C1 segment of cervical spinal cord (tissue), 14 donors: ENCODE measurements around the gene USP8.
"Not testable (repeated sequence)": the region's sequence is repeated elsewhere in the genome, so short reads cannot be mapped to it uniquely, and the experiment has no call there.

Source experiments
- DNase-seq, 14 donors: peaks; one replicate each; lab custom pipeline; 2025; lab: John Stamatoyannopoulos, UW

USP8 gene

GRCh38 chr15:50440932-50441331 lies 16.7 kb downstream of the USP8 start:
- DNase-seq, result no peak

- DNase-seq, result no peak
These were observed 28.7 kb downstream of the USP8 start for GRCh38 chr15:50452927-50453326.

- no peak for DNase-seq
These were observed 34.3 kb downstream of the USP8 start for GRCh38 chr15:50458348-50459112.

- DNase-seq, result peak in 1 of 14 donors; percentile 39
These were observed 39.5 kb downstream of the USP8 start for GRCh38 chr15:50463423-50464358.

GRCh38 chr15:50471072-50471471 lies 46.9 kb downstream of the USP8 start:
- DNase-seq, result no peak

- no peak for DNase-seq
These were observed 51.9 kb downstream of the USP8 start for GRCh38 chr15:50476143-50476542.

- no peak for DNase-seq
These were observed 60.6 kb downstream of the USP8 start for GRCh38 chr15:50484781-50485180.

- no peak for DNase-seq
These were observed 61.2 kb downstream of the USP8 start for GRCh38 chr15:50485389-50485788.

GRCh38 chr15:50487287-50487686 lies 63.1 kb downstream of the USP8 start:
- DNase-seq, result no peak

- no peak for DNase-seq
These were observed 69.4 kb downstream of the USP8 start for GRCh38 chr15:50493625-50494024.

GRCh38 chr15:50494547-50494946 lies 70.3 kb downstream of the USP8 start:
- DNase-seq, result not testable (repeated sequence)

GRCh38 chr15:50496692-50497091 lies 72.5 kb downstream of the USP8 start:
- no peak for DNase-seq

GRCh38 chr15:50500352-50500751 lies 76.1 kb downstream of the USP8 start:
- DNase-seq, result no peak

GRCh38 chr15:50501815-50502214 lies 77.6 kb downstream of the USP8 start:
- no peak for DNase-seq

- DNase-seq, result no peak
These were observed 78.9 kb downstream of the USP8 start for GRCh38 chr15:50503144-50503543.

GRCh38 chr15:50505656-50506055 lies 81.5 kb downstream of the USP8 start:
- not testable (repeated sequence) for DNase-seq

GRCh38 chr15:50506121-50506520 lies 81.9 kb downstream of the USP8 start:
- DNase-seq, result no peak

- DNase-seq, result no peak
These were observed 88.8 kb downstream of the USP8 start for GRCh38 chr15:50513001-50513400.

- DNase-seq, result no peak
These were observed 95.7 kb downstream of the USP8 start for GRCh38 chr15:50519740-50520425.

GRCh38 chr15:50523851-50524251 lies 99.6 kb downstream of the USP8 start:
- DNase-seq, result peak in 1 of 14 donors; percentile 3

- DNase-seq, result no peak
These were observed 107.0 kb downstream of the USP8 start for GRCh38 chr15:50531163-50531562.

GRCh38 chr15:50531766-50532165 lies 107.6 kb downstream of the USP8 start:
- DNase-seq, result no peak
